Activated CD4-positive, CD25-positive, alpha-beta regulatory T cell treated with anti-CD3 and anti-CD28 coated beads, Interleukin-2, amount 50 U/mL, for 24 hours (primary cell): ENCODE data around the gene SETD1B.

ENCODE experiments used
- ATAC-seq, 2 donors: fragments of 150-1000 bp; cut with Tn5 transposase; one replicate each; pipeline ENCODE4 v1.10.0; 2021; ENCODE audit warnings: mild to moderate bottlenecking in 1 of 2, moderate library complexity in 1 of 2

SETD1B gene

DNA sequence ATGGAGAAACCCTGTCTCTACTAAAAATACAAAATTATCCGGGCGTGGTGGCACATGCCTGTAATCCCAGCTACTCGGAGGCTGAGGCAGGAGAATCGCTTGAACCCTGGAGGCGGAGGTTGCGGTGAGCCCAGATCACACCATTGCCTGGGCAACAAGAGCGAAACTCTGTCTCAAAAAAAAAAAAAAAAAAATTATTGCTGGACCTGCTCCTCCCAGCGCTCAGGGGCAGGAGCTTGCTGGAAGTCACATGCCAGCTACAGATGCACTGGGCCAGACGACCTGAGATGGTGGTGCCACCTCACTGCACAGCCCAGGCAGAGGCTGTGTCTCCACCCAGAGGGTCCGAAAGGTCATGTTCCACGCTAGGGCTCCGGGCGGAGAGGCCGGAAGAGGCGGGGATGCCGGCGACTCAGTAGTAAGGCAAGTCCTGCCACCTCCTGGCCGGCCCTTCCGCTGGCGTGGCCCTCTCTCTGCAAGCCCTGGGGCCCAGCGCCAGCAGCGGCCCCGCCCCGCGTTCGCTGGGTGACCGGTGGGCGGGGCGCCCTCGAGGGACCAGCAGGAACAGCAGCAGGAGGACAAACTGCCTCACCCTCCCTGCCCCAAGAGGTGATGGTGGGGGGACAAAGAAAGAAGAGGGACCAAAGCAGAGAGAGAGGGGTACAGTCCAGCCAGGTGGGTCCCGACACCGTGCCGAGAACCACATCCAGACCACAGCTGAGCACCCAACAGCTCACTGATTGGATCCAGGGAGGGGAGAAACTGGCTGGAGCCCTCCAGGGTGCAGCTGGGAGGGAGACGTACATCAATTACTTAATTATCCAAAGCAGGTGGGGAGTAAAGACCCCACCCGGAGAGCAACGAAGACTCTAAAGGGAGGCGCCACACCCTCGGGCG, 6.7 kb upstream of the SETD1B start:
- no peak for ATAC-seq

DNA sequence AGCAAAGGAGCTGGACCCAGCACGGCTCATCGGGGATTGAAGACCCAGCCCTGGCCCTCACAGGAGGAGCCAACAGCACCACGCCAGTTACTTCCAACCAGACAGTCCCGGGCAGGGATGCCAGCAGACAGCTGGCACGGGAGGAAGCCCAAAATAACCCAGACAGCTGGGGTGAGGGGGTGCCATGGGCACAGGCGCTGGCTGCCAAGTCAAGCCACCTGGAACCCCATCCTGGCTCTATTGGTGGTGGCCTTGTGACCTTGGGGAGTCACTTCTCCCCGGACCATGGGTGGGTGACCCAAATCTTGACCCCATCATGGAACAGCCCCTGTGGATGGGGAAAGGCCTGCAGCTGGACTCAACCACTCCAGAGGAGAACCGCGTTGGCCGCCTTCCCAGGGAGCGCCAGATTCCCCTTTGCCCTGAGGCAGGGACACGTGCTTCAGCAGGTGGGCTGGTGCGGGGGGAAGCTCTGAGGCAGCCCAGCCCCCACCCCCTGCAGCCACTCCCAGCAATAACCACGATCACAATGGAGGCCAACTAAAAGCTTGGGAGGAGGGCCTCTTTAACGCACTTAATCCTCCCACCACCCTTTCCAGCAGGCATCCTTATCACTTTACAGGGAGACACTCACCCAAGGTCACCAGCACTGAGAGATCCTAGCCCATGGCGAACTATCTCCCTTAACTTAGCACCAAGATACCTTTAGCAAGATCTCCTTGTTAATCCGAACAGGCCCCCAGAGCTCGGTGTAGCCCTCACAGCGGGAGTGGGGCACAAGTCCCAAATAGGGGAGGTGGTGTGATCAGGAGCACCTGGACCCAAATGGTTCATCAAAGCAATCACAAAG, 5.6 kb upstream of the SETD1B start:
- no peak for ATAC-seq

DNA sequence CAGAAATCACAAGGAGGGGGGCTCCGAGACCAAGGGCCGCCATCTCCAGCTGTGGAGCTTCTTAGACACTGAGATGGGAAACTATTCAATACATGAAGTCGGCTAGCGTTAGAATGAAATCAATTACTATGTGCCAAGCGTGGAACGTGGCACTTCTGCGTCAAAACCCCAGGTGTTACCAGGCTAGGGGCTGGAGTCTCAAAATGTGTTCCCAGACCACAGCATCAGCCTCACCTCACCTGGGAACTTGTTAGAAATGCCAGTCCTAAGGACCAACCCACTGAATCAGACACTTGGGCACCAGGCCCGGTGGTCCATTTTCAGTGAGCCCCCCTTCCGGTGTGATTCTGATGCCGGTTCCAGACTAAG, 5.0 kb upstream of the SETD1B start:
- no peak for ATAC-seq

DNA sequence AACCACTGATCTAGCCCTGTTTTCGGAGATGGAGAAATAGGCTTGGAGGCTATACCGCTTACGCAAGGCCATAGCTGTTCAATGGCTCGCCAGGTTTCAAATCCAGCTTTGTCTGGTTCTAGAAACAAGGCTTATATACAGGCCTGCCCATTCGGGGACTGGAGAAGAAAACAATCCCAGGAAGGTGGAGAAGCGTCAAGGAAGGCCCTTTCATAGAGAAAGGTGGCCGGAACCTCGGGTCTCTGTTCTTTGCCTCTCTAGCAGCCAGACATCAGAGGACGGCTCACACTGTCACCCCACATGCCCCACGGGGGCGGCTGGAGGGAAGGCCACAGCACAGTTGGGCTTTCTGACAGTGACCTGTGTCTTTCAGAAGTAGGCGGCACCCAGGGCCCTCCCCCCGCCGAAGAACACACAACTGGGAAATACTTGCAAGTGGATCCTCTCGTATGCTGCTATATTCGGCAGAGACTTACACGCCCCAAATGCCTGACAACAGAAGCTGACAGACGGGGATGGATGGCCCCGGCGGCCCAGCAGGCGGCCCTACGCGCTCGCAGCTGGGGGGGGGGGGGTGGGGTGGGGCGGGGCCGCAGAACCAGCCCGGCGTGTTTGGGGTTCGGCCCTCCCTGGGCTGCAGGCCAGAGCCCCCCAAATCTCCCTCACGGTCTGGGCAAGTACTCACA, 4.5 kb upstream of the SETD1B start:
- ATAC-seq, result peak in 1 of 2 donors; percentile 11

DNA sequence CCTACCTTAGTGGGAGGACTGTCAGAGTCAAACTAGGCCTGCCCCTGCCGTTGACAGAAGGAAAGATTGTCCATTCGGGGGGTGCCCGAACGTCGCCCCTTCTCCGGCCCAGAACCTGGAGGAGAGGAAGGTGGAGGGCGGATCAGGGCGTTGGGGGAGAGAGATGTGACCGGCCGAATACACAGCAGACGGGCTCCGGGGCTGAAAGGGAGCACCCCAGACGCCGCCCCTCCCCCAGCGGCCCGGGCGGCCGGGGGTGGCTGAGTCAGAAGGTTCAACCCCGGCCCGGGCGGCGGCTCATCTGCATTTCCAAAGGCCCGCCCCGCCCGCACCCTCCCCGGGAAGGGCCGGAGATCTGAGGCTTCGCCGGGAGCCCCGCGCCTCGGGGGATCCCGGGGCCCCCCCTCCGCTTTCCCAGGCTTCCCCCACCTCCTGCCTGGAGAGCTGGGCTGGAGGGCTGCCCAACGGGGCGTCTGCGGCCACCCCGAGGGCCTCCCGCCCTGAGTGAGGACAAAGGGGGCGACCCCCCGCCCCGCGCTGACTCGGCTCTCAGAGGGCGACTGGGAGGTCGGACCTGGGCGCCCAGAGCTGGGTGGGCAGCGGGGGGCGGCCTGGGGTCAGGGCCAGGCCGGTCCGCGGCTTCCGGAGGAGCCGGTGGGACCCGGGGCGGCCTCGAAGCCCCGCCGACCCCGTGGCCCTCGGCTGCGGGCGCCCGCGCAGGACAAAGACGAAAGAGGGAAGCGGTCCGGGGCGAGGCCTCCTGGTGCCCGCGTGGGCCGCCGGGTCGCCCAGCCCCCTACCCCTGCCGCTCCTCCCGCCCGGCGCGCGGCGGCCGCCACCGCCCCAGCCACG, 3.7 kb upstream of the SETD1B start:
- peak; percentile 28 to 45 for ATAC-seq

DNA sequence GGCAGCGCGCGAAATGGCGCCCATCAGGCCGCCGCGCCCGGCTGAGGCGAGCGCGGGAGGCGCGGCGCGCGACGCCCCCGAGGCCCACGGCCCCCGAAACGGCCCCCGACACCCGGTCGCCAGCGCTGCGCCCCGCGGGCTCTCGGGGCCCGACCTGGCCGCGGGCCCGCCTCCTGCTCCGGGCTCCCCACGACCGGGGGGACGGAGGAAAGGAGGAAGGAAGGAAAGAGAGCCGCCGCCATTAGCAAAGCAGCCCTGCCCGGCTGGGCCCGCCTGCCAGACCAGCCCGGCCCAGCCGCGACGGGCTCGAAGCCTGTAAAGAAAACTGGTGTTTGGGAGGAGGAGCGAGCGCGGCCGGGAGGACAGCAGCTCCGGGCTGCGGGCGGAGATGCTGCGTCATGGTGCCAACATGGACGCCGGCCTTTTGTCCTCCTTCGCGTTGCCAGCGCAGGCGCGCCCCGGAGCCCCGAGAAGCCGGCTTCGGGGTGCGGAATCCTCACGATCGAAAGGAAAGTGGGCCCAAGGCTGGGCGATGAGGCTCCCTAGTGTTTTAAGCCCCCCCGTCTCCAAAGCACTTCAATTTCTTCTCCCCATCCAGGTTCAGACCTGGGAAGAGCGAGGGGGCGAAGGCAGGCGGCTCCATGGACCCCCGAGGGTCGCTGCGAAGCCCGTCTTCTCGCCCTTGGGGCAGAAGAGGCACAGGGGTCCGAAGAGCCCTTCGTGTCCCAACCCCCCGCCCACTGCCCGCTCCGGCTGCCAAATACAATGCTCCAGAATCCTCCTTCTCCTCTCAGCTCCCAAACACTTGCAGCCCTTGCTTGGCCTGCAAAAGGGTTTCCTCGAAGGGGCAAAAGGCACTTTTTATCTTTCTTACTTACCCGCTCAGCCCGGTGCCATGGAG, 2.9 kb upstream of the SETD1B start:
- peak; percentile 4 to 5 for ATAC-seq

DNA sequence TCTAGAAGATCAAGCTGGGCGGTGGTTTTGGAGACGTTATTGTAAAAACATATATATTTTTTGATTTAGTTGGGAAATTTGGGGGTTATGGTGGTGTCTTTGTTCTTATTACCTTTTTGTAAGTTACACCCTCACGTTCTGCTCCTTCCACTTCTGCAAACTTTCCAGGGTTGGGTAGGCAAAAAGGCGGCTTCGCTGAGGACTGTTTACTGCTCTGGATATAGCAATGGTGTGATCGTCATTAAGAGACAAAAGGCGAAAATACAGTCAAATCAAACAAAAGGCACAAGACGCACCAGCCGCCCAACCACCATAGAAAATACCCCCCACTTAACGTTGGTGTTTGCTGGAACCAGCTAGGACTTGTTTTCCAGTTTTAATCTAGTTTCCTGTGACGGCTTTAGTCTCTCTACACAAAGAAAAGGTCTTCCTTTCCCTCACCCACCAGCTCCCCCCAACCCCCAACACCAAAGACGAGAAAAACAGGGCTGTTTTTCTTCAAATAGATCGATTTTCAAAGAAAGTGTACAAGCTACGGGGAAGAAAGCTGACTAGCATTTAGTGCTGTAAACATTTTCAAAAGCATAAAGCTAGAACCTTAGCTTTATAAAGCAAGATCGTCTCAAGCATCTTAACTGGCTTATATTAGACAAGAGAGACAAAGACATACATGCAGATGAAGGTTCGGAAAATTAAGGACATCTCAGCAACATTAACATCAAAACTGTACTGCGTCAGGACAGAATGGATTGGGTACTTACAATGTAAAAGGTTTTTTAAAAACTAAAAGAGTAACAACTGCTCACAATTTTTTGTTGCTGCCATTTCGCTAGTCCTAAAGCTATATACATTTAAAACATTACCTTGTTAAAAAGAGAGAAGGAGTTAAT, 2.0 kb upstream of the SETD1B start:
- ATAC-seq, result peak; percentile 0 to 3

DNA sequence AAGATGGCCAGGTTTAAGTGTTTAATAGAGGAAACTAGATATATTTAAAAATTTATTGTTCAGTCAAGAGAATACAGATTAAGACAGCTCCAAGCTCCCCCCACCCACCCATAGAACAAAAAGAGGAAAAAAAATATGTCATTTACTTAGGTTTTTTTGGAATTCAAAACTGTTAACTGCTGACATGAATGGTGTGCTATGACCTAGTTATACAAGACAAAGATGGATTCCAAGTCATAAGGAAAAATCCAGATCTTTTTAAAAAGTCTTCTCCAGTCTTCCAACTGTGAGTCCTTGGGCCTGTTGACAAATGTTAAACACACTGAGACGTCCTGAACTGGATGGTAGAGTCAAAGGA, 1.3 kb upstream of the SETD1B start:
- ATAC-seq, result no peak

DNA sequence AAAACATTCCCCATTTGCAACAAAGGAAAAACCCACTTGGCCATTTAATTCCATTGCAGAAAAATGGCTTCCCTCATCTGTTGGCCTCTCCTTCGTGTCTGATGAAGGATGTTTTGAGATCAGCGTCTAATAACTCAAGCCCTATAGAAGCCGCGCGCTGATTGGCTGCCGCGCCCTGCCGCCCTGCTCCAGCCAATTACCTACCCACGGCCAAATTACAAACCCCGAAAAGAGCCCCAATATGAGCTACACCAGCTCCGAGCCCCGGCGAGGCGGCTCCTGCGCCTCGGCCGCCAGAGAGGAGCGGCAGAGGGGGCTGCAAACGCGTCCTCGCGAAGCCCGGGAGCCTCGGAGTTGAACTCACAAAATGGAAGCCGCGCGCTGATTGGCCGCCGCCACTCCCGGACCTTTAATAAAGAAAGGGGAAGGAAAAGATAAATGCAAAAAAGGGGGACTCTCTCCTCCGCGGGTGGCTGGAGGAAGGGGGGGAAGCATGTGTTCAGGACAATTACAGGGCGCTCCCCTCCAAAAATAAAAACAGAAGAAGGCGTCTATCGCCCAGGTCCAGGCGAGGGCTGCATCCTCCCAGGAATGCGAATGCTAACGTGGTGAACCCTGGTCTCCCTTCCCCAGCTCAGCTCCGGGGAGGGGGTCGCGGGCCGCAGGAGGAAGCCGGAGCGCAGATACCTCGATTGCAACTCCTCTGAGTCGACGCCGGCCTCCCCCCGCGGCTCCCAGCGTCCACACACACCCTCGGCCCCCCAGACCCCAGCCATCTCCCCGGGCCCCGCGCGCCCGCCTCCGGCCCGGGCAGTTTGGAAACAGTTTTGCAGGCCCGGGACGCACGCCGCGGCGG, 738 bp upstream of the SETD1B start:
- peak; percentile 59 to 62 for ATAC-seq

DNA sequence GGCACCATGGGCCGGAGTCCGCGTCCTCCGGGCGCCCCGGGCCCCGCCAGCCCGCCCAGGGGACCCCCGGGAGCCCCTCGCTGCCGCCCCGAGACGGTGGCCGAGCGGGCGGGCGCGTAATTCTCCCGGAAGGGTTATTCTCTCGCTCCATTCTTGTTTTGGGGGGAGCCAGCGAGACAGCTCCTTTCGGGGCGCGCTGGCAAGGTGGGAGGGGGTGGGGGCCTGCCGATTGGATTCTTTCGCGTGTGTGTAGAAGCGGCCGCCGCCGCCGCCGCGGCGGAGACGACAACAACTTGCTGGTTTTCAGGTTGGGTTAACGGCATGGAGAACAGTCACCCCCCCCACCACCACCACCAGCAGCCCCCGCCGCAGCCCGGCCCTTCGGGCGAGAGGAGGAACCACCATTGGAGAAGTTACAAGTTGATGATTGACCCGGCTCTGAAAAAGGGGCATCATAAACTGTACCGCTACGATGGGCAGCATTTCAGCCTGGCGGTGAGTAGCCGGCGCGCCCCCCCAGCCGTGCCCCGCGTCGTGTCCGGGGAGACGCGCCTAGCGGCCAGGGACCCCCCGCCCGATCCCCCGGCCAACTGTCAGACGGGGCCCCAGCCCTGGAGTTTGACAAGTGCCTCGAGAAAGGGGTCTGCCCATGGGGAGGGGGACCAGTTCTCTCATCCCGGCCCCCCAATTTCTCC, 755 bp downstream of the SETD1B start:
- no peak for ATAC-seq

DNA sequence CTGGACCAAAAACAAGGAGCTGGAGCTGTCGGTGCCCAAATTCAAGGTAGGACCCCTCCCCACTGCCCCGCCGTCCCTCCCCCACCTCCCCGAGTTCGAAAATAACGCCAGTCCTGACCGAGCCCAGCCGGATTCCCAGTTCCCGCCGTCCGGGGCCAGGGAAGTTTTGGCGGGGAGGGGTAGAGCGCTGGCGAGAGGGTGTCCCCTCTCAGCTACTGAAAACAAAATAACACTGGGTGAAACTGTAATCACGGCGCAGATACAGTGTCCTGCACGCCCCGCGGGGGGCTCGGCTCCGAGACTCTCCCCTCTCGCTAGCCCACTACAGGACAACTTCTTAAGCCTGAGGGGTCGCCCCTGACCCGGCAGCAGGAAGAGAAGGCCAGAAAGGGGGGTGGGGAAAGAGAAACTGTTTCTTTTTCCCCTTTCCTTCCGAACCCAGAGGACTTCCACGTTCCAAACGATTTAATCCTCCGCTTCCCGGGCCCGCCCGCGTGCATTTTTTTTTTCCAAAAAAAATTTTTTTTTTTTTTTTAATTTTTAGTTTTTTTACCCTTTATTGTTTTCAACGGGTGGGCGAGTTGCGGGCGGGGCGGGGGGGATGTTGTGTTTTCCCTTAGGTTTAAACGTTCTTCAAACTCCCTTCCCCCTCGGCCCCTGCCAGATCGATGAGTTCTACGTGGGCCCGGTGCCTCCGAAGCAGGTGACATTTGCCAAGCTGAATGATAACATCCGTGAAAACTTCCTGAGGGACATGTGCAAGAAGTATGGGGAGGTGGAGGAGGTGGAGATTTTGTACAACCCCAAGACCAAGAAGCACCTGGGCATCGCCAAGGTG, 1.6 kb downstream of the SETD1B start:
- ATAC-seq, result no peak

DNA sequence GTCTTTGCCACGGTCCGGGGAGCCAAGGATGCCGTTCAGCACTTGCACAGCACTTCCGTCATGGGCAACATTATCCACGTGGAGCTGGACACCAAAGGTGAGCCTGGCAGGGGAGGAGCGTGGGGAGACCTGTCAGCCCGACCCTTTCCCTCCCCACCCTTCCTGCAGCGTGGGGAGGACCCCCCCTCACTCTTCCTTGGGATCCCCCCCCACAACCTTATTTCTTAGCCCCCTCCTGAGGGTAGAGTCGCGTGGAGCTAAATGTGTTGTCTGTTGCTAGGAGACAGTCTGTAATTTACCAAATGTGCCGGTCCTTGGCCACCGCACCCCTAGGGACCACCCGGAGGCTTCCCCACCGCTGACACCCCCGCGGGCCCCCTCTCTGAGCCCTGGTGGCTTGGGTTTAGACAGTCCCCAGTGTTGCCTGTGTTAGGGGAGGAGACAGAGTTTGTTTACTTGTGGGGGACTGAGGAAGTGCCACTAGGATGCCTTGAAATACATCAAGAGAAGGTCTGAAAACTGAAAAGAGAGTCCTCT, 2.3 kb downstream of the SETD1B start:
- no peak for ATAC-seq

DNA sequence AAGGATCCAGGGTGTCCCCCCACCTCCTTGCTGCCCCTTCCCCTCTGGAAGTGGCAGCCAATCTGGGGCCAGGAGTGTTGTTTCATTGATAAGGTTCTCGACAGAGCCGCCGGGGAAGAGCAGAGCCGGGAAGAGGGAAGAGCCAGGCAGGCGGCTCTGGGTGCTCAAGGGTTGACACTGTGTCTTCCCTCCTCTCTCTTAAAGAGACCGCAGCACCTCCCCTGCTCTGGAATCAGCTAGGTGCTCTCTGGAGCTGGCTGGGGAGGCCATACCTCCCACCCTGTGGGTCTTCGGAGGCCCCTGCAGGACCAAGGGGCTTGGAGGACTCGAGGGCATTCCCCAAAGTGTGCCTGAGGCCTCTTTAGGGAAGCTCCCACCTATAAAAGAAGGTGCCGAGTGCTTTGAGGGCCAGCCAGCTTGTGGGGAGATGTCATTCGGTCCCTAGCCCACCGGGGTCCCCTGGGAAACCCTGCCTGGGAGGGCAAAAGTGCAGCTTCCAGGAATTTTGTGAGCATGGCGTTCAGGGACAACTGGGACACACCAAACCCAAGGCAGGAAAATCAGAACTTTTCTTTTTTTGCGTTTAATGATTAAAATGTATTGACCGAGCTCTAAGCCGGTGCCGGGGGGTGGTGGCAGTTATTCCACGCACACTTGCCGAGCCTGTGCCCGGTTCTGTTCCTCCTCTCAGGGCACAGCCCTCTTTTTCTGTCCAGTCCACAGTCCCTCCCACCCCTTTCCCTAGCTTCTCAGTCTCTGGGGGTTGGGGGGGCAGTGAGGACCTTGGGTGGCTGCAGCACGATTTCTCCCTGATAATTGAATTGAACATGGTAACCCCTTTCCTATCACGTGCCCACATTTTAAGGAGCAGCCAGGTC, 3.0 kb downstream of the SETD1B start:
- no peak for ATAC-seq

DNA sequence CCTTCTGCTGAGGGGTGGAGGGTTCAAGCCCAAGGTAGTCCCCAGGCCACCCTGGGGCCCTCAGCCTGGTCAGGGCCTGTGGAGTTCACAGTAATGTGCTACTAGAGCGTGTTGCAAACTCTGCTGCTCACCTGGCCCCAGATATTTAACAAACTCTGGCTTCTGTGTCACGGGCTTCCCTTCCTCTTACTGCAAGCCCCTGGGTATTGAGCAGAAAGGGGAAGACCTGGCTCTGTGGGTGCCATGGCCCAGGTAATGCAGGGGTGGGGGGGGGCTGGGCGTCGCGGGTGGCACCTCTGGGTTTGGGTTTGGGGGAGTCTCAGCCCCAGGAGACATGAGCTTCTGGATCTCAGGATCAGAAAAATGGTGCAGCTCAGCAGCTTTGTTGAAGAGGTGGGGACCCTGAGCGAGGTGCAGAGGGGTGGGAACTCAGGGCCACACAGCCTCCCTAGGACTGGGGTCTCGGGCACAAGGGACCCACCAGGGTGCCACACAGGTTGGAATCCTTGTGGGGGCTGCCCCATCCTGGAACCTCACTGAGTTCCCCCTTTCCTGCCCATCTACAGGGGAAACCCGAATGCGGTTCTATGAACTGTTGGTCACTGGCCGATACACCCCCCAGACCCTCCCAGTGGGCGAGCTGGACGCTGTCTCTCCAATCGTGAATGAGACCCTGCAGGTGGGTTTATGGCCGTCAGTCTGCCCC, 4.0 kb downstream of the SETD1B start:
- no peak for ATAC-seq

DNA sequence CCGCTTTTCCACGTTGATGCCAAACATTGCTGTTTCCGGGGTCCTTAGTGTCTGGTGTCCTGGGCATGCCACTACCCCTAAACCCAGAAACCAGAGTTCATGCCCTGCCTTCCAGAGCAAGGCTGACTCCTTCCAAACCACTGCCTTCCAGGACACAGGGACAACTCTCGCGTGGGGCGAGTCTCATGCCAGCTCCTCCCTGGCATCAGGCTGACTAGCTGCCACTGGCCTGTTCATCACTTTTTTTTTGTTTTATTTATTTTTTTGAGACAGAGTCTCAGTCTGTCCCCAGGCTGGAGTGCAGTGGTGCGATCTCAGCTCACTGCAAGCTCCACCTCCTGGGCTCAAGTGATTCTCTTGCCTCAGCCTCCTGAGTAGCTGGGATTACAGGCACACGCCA, 4.8 kb downstream of the SETD1B start:
- ATAC-seq, result no peak

DNA sequence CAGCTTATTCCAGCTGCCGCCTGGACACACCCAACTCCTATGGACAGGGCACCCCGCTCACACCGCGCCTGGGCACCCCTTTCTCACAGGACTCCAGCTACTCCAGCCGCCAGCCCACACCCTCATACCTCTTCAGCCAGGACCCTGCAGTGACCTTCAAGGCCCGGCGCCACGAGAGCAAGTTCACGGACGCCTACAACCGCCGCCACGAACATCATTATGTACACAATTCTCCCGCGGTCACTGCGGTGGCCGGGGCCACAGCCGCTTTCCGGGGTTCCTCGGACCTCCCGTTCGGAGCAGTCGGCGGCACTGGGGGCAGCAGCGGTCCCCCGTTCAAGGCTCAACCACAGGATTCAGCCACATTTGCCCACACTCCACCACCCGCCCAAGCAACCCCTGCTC, 5.9 kb downstream of the SETD1B start:
- ATAC-seq, result no peak
